SW 1271 (cell line): ENCODE measurements around the gene ABCG4.
"Not testable (repeated sequence)": the region's sequence is repeated elsewhere in the genome, so short reads cannot be mapped to it uniquely, and the experiment has no call there.

Source experiments
- DNase-seq, 2 experiments: peaks; one replicate each; lab custom pipeline; 2025; lab: John Stamatoyannopoulos, UW

Gene ABCG4

DNA sequence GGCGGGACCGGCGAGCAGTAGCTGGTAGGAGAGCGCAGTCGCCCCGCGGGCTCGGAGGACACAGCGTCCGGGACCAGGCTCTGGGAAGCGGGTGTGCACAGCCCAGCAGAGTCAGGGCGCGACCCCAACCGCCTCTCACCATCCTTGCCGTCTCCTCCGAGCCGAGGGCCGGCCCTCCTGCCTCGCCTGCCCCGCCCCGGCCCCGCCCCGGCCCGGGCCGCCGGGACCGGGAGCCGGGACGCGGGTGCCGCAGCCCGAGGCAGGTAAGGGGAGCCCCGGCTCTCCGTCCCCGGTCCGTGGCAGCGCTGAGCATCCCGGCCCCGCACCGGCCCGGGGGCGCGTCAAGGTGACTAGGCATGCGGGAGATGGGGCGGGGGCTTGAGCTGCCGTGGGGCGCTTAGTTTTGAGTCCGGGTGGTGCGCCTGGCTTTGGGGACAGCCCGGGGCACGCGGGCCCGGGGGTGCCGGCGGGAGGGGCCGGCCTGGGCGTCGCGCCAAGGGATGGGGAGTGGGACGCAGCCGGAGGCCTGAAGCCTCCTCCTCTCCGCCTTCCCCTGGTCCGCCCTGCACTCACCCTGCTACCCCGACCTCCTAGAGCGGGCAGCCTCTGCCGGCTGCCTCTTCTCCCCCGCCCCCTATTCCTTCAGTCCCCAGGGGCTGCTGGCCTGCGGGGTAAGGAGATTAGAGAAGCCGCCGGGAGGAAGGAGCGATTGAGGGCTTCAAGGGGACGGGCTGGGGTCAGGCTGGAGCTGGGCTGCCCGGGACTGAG is at the start of gene ABCG4:
Gene ABCG4 (plus strand): TSS at position 35 of the 768 bp plus-strand sequence. CDS start 914 bp downstream, outside the sequence.
- DNase-seq = no peak

DNA sequence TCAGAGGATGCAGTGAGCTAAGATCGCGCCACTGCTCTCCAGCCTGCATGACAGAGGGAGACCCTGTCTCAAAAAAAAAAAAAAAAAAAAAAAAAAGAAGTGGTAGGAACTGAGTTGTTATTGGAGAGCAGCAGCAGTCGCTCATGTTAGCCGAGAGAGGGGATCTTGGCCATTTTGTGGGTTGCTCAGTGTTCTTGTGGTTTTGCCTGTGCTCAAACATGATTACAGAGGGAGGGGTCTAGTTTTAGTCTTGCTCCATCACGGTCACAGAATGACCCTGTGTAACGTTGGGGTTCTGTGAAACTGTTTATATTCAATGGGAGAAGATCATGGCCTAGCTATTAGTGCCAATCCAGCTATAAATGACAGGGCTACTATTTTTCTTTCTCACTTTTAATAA is 49.1 kb upstream of the ABCG4 start:
- no peak for DNase-seq

DNA sequence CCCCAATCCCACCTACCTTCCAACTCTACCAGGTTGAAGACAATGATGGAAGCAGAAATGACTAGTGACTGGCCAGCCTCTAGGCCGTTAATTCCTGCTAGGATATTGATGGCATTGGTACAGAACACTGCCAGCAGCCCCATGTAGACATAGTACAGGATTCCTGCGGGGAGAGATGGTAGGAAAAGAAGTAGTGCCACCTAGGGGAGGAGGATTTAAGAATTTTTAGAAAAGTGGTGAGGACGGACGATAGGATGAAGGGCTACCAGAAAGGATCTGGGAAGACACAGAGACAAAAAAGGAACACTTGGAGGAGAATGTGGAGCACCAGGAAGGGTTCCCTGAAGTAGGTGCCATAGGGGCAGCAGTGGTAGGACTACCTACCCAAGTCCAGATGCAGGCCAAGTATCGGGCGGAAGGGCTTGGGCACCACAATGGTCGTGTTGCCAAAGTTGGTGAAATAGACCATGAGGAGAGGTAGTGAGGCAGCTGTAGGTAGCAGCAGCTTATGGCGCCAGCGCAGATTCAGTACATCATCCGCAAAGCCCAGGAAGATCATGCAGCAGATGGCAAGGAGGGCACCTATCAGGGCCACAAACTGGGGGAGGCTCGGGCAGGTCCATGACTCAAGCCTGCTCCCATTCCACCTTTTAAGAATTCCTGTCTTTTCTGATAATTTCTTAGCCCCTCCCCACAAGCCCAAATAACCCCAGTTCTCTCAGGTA is 48.4 kb upstream of the ABCG4 start:
- DNase-seq = peak in 1 of 2 experiments; percentile 64

DNA sequence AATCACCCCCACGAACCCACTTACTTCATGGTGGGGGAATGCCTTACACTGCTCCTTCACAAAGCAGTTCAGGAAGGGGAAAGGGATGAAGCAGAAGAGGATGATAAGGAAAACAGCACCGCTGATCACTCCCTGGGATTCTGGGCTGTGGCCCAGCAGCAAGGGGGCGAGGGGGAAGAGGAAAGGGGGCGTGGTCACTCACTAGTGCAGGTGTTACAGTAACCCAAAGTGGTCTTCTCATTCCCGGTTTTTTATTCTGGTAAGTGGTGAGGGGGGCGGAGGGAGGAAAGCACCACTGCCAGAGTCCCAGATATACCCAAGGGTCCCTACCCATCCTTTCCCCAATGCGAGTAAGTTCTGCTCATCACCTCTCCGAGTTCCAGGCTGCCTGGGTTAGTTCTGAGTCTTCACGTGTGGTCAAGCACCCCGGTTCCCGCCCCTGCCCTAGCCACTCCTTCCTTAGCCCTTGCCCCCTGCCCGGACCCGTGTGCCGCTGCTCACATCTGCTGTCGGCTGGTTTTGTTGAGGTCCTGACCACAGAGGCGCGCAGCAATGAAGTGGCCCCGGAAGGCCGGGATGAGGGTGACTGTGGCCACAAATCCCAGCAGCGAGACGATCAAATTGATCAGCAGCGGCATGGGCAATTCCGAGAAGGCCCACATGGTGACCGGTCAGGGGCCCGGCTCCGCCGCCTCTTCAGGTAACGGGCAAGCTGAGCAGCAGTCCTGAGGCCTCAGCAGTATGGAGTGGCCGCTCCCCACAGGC is 47.7 kb upstream of the ABCG4 start:
- peak in 1 of 2 experiments; percentile 64 for DNase-seq

DNA sequence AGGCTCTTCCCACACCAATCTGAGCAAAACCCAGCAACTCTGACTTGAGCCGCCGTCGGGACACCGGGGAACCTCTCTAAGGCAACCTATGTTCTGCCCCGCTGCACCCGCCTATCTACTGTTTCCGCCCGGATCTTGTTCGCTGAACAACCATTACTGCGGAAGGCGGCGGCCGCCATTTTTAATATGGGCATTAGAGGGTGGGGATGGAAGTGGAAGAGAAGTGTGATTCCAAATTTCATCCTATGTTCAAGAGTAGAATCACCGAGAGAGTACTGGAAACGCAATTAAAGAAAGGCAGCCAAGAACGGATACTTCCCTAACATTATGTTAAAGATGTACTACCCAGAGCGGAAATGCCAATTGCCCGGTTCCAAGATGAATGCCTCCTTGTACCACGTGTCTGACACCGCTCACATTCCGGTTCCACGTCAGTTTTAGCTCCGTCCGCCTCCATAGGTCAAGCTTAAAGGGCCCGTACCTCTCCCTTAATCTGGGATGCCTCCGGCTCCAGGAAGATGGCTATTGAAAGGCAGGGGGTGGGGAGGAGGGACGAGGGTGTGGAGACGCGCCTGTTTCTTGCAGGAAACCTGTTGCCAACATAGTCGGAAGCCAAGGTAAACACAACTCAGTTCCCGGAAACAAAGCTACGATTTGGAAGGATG is 47.0 kb upstream of the ABCG4 start, which contains the start of gene DPAGT1:
Gene DPAGT1 (minus strand): TSS at position 95 of the 665 bp plus-strand sequence. CDS start 198 bp downstream, outside the sequence.
- DNase-seq = peak; percentile 94 to 98

DNA sequence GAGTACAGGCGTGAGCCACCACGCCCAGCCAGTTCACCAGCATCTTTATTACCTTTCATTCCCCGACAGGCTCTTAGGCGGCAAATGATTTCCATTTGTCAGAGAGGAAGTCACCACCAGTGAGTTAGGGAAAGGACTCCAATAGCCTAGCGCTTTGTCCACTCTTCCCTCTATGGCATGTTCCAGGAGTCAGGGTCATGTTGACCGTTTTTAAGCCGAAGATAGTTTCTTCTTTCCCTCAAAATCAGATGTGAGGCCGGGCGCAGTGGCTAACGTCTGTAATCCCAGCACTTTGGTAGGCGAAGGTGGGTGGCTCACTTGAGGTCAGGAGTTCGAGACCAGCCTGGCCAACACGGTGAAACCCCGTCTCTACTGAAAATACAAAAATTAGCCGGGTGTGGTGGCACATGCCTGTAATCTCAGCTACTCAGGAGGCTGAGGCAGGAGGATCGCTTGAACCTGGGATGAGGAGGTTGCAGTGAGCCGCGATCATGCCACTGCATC is 45.6 kb upstream of the ABCG4 start:
- not testable (repeated sequence) for DNase-seq

DNA sequence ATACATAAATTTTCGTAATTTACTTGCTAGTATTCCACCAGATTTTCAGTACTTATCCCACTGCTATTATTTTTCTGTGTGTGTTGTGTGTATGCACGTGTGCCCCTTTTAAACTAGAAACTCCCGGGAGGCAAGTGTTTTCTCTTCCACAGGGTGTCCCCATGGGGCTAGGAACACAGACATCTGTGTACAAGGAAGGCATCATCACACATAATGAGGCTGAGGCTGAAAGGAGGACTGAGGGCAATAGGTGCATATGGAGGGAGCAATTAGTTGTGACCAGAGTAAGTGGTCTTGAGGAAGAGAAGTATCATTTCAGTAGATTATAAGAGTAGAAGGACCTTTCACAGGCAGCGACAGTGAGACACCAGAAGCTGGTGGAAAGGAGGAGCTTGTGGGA is 45.1 kb upstream of the ABCG4 start:
- no peak for DNase-seq

DNA sequence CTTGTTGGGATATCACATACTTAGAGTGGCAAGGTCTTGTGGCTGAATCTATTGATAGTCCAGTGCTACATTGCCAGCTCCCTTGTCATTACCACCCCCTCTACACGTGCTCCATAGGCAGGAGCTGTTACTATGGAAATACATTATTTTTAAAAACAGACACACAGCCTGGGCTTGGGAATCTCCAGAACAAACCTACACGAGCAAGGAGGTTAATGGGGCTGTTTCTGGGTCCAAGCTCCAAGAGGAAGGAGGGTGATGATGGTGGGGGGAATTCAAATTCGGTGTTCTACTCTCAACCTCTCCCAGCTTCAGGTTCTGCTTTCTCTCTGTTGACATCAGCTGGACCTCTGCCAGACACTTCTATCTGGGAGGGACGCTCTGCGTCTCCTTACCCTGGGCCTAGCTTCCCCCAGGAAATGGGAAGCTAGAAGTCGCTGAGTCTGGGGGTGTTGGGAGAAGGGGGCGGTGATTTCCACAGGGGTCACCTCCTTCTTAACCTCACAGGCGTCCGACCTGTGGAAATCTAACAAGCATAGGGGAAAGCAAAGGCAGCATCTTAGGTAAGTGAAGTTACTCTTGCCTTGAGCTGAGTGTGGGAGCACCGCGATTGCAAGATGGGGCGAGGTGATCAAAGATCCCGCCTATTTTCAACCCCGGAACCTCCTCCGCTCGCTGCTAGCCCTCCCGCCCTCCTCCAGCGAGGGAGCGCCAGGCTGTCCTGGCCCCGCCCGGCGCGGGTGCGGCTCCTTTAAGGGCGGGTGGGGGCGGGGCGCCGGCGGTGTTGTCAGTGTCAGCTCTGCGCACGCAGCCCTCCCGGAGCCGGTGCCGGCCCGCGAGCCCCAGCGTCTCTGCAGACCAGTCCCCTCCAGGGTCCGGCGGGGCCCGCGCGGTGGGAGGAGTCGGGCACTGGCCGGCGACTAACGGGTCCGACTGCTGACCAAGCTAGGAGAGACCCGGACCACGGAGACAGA is 42.0 kb upstream of the ABCG4 start, which contains the start of gene C2CD2L:
Gene C2CD2L (plus strand): TSS at position 781 of the 974 bp plus-strand sequence. CDS start 398 bp downstream, outside the sequence.
- peak; percentile 76 to 88 for DNase-seq

DNA sequence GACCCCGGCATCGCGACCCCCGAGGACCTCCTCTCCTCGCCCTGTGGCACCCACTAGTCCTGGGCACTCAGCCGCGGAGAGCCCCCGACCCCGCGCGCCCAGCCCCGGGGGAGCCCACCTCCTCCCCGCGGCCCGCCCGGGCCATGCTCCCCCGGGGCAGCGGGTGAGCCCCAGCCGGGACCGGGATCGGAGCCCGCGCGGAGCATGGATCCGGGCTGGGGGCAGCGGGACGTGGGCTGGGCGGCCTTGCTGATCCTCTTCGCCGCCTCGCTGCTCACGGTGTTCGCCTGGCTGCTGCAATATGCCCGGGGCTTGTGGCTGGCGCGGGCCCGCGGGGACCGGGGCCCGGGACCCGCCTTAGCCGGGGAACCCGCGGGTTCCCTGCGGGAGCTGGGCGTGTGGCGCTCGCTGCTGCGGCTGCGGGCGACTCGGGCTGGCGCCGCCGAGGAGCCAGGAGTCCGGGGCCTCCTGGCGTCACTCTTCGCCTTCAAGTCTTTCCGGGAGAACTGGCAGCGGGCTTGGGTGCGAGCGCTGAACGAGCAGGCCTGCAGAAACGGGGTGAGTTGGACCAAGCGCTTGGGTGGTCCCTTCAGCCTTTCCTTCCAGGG is 41.2 kb upstream of the ABCG4 start:
- no peak for DNase-seq

DNA sequence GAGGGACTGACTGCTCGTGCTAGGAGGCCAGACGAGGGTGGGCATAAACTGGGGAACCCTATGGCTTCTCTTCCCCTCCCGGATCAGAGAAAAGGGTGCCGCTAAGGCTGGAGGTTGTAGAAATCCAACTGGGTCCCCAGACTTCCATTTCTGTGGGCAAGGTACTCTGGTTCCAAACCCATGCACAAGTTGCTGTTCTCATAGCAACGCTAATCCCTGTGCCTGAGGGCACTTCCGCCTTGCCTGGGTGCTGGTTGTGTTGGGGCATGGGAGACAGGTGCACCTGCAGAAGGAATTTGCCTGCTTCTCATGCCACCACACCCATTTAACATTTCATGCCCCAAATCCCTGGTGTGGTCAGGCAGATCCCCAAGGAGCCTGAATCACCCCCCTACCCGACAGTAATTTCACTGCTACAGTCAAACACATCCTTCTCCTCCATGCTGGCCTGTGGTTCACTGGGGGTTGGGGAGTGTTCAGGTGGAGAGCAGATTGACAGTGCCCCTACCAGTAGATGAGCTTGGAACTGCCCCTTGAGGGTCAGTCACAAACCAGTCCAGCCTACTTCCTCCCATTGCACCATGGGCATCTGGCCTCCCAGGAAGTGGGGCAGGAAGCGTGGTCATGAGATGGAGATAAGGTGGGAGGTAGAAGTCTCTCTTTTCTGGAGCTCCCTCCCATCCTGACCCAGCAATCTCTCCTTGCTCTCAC is 40.6 kb upstream of the ABCG4 start:
- DNase-seq = peak; percentile 39 to 48

DNA sequence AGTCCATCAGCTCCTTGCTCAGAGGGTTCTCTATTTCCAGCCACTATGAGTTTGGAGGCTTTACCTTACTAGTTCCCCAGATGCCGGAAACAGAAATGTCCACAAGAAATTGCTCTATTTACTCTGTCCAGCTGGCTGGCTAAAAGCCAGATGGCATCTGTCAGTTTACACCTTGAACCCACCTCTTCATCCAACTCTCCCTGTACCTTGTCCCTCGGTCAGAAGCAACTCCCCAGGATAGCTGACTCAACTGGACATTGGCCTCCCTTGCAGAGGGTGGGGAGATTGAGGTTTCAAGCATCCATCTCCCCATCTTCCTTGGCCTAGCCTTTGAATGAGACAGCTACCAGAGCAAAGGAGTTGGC is 40.0 kb upstream of the ABCG4 start:
- DNase-seq = no peak

DNA sequence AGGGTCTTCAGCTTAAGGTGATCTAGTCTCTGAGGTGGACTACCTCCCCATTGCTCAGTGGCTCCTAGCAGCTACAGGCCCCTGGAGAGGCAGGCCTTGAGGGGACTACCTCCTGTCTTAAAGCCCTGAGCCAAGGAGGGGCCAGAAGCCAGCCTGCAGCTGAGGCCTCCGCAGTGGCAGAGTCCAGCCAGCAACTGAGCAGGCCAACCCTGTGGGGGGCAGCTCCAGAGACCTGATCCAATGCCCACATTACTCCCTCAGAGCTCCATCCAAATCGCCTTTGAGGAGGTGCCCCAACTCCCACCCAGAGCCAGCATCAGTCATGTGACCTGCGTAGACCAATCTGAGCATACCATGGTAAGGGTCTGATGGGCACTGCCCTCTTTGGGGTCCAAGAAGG is 39.0 kb upstream of the ABCG4 start:
- no peak for DNase-seq

DNA sequence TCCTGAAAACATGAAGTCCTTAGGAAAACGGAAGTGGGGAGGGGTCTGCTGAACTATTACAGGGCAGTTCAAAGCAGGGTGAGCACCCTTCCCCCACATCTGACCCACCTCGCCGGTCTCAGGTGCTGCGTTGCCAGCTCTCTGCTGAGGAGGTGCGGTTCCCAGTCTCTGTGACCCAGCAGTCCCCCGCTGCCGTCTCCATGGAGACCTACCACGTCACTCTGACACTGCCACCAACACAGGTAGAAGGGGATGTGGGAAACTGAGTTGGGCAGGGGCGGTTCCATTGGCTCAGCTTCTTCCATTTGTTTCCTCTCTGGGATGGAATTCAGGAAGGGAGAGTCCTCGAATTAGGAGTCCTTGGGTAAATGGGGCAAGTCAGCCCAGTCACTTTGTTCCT is 38.4 kb upstream of the ABCG4 start:
- DNase-seq = no peak

DNA sequence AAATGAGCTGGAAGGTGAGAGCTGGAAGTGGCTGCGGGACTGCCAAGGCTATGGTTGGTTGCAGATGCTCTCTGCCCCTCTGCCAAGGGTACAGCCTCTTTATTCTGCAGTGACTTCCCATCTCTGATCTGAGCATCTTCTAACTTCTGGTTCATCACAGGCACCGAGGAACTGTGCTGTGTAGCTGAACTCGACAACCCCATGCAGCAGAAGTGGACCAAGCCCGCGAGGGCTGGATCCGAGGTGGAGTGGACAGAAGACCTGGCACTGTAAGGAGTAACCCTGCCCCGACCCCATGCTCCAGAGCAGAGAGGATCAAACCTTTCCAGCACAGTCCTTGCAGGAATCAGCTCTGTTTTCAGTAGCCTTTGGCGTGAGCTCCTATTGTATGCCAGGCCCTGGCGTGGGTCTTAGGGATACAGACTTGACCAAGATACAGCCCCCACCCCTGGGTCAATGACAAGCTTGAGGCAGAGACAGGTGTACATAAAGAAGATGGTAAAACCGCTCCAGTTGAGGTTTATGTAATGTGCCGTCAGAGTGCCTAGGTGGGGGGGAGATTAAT is 37.4 kb upstream of the ABCG4 start:
- no peak for DNase-seq

DNA sequence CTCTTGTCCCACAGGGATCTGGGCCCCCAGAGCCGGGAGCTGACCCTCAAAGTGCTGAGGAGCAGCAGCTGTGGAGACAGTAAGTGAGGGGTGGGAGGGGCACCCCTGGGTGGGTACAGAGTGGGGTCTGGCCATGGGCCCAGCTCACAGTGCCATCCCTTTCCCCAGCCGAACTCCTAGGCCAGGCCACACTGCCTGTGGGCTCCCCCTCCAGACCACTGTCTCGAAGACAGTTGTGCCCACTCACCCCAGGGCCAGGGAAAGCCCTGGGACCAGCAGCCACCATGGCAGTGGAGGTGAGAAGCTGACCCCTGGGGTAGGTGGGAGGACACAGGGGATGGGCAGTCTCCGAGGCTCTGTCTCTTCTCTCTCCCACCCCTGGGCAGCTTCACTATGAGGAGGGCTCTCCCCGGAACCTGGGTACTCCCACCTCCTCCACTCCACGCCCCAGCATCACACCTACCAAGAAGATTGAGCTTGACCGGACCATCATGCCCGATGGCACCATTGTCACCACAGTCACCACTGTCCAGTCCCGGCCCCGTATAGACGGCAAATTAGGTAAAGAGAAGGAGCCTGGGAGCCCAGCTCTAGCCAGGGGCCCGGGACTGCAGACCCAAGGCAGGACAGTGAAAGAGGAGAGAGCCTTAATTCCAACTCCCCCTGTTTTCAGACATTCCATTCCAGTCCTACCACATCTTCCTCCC is 36.4 kb upstream of the ABCG4 start:
- no peak for DNase-seq

DNA sequence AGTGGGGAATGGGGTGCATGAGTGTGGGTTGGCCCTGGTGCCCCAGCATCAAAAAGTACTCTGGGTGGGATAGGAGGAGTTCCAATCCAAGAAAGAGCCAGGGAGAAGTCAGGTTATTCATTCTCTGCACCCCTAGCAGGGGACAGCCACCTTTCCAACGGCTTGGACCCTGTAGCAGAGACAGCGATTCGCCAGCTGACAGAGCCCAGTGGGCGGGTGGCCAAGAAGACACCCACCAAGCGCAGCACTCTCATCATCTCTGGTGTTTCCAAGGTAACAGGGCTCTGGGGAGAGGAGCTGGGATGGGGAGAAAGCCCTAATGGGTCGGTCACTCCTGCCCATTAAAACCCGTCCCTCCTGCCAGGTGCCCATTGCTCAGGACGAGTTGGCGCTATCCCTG is 35.1 kb upstream of the ABCG4 start:
- DNase-seq = no peak

DNA sequence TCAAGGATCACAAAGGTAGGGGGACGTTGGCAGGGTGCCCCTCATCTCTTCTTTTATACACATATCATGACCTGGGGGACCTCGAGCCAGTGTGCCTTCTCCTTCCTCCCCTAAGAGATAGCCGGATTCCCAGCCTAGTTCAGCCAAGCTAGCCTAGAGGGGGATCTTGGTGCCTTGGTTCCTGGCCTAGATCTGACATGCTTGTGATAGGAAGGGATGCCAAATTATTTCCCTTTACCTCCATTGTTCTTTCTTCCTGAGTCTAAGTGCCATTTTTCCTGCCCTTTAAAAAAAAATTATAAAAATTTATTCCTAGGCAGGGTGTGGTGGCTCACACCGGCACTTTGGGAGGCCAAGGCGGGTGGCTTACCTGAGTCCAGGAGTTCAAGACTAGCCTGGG is 34.5 kb upstream of the ABCG4 start:
- DNase-seq = no peak

DNA sequence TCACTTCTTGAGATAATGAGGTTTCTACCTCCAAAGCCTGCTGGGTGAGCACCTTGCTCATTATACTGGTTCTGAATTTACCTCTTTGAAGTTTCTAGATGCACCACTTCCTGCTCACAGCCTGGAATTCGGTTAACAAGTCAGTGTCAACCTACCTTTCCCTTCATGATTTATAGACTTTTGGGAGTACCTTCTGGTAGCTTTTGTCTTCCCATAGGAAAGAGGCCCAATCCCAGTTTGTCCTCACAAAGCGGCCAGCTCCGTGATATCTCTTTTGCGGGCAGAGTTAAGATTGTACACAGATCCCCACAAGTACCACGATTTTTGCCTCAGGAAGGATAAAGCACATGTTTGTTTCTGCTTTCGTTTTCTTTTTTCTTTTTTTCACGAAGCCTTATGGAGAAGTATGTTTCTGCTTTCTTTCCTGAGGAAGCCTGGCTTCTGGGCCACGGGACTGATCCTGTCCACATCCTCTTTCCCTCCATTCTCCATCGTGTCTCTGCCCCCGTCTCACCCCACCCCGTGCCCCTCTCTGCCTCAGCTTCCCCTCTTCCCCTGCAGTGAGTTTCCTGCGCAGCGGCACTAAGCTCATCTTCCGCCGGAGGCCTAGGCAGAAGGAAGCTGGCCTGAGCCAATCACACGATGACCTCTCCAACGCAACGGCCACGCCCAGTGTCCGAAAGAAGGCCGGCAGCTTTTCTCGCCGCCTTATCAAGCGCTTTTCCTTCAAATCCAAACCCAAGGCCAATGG is 33.2 kb upstream of the ABCG4 start:
- no peak for DNase-seq
